Stimulated activated CD8-positive, alpha-beta memory T cell treated with anti-CD3 and anti-CD28 coated beads, Interleukin-4, amount 100 ng/mL, for 4 hours (primary cell): Measurements from ENCODE around the gene OGDHL.
"Not testable (repeated sequence)": the region's sequence is repeated elsewhere in the genome, so short reads cannot be mapped to it uniquely, and the experiment has no call there.

Source experiments
- DNase-seq, 2 donors: peaks; one replicate each; pipeline ENCODE4 v3.0.0-alpha.2; 2020; ENCODE audit warnings: low read depth in 2 of 2, low spot score in 1 of 2

Gene OGDHL

GRCh38 chr10:49756641-49757040 lies 5.5 kb downstream of the OGDHL start:
- no peak for DNase-seq

GRCh38 chr10:49756031-49756430 lies 6.1 kb downstream of the OGDHL start:
- DNase-seq: no peak

GRCh38 chr10:49754951-49755350 lies 7.2 kb downstream of the OGDHL start:
- not testable (repeated sequence) for DNase-seq

- DNase-seq: no peak
Observed at GRCh38 chr10:49752584-49752983, 9.5 kb downstream of the OGDHL start.

- DNase-seq: no peak
Observed at GRCh38 chr10:49751636-49752510, 10.2 kb downstream of the OGDHL start.

- no peak for DNase-seq
Observed at GRCh38 chr10:49751216-49751615, 10.9 kb downstream of the OGDHL start.

- DNase-seq: no peak
Observed at GRCh38 chr10:49750546-49750945, 11.6 kb downstream of the OGDHL start.

- DNase-seq: no peak
Observed at GRCh38 chr10:49749556-49750491, 12.3 kb downstream of the OGDHL start.

GRCh38 chr10:49749144-49749543 lies 13.0 kb downstream of the OGDHL start:
- no peak for DNase-seq

- no peak for DNase-seq
Observed at GRCh38 chr10:49748006-49748405, 14.1 kb downstream of the OGDHL start.

GRCh38 chr10:49747303-49747646 lies 14.8 kb downstream of the OGDHL start:
- DNase-seq: no peak

GRCh38 chr10:49746626-49747302 lies 15.4 kb downstream of the OGDHL start:
- no peak for DNase-seq

- no peak for DNase-seq
Observed at GRCh38 chr10:49745756-49746155, 16.4 kb downstream of the OGDHL start.

GRCh38 chr10:49744924-49745605 lies 17.1 kb downstream of the OGDHL start:
- DNase-seq: no peak

GRCh38 chr10:49744091-49744685 lies 17.9 kb downstream of the OGDHL start:
- no peak for DNase-seq

- no peak for DNase-seq
Observed at GRCh38 chr10:49743464-49744075, 18.6 kb downstream of the OGDHL start.

GRCh38 chr10:49742683-49743463 lies 19.2 kb downstream of the OGDHL start:
- DNase-seq: no peak

- DNase-seq: no peak
Observed at GRCh38 chr10:49741108-49741995, 20.8 kb downstream of the OGDHL start.
